ENCODE data around the gene LHFPL3.

LHFPL3 gene

GRCh38 chr7:104857458-104858425 is 529.3 kb downstream of the LHFPL3 start:
- no peak for DNase-seq

- no peak for DNase-seq
Observed at GRCh38 chr7:104859754-104860426, 531.5 kb downstream of the LHFPL3 start.

GRCh38 chr7:104861729-104862390 is 533.5 kb downstream of the LHFPL3 start:
- no peak for DNase-seq

- DNase-seq: no peak
Observed at GRCh38 chr7:104862719-104863118, 534.3 kb downstream of the LHFPL3 start.

- DNase-seq: no peak
Observed at GRCh38 chr7:104873401-104873800, 545.0 kb downstream of the LHFPL3 start.

- no peak for DNase-seq
Observed at GRCh38 chr7:104878577-104878976, 550.2 kb downstream of the LHFPL3 start.

- no peak for DNase-seq
Observed at GRCh38 chr7:104883248-104883717, 554.9 kb downstream of the LHFPL3 start.

- DNase-seq: peak; percentile 23 to 64 (median 56)
Observed at GRCh38 chr7:104883718-104884452, 555.5 kb downstream of the LHFPL3 start.

- no peak for DNase-seq
Observed at GRCh38 chr7:104886651-104887050, 558.2 kb downstream of the LHFPL3 start.

GRCh38 chr7:104890216-104890615 is 561.8 kb downstream of the LHFPL3 start:
- no peak for DNase-seq

- DNase-seq: no peak
Observed at GRCh38 chr7:104891949-104892348, 563.5 kb downstream of the LHFPL3 start.

- DNase-seq: no peak
Observed at GRCh38 chr7:104894314-104894713, 565.9 kb downstream of the LHFPL3 start.

- DNase-seq: no peak
Observed at GRCh38 chr7:104894726-104895521, 566.5 kb downstream of the LHFPL3 start.

GRCh38 chr7:104895522-104896236 is 567.3 kb downstream of the LHFPL3 start:
- no peak for DNase-seq

GRCh38 chr7:104898434-104898833 is 570.0 kb downstream of the LHFPL3 start:
- DNase-seq: no peak

- DNase-seq: no peak
Observed at GRCh38 chr7:104900525-104901239, 572.3 kb downstream of the LHFPL3 start.

GRCh38 chr7:104901240-104901619 is 572.8 kb downstream of the LHFPL3 start:
- DNase-seq: no peak

- no peak for DNase-seq
Observed at GRCh38 chr7:104902183-104902582, 573.8 kb downstream of the LHFPL3 start.

- DNase-seq: no peak
Observed at GRCh38 chr7:104903044-104903443, 574.6 kb downstream of the LHFPL3 start.

- no peak for DNase-seq
Observed at GRCh38 chr7:104903846-104904245, 575.4 kb downstream of the LHFPL3 start.

Measured in activated naive CD4-positive, alpha-beta T cell (primary cell).